Psoas muscle (tissue), 8 donors: ENCODE measurements around the gene PTP4A1. TPM values are rescaled to one million over a fixed set of nuclear protein-coding genes. Genes with fewer than 3 reads are reported as not detected.

ENCODE experiments used
- ATAC-seq, 4 donors: fragments of 200-7000 bp; cut with Tn5 transposase; one replicate each; pipeline ENCODE4 v1.9.1; 2020; ENCODE audit warnings: moderate library complexity in 3 of 4, mild to moderate bottlenecking in 2 of 4
- DNase-seq, 2 donors: peaks; one replicate each; pipeline ENCODE4 v3.0.0-alpha.2; 2020
- H3K27ac ChIP-seq: fragments of 200-600 bp; one replicate; pipeline ENCODE4 v1.8.0; 2022
- H3K27me3 ChIP-seq, 3 donors: fragments of 200-600 bp in 1 of 3; one replicate each; pipeline versions ENCODE4 v1.6.1 to v1.8.0; 2013 to 2022; ENCODE audit warnings: low read length in 2 of 3, mild to moderate bottlenecking in 2 of 3, moderate library complexity in 1 of 3; ENCODE audit not compliant: insufficient read depth in 3 of 3
- H3K36me3 ChIP-seq, 2 donors: fragments of 200-600 bp in 1 of 2; one replicate each; pipeline versions ENCODE4 v1.6.1 to v1.8.0; 2013 to 2022; ENCODE audit warnings: low read depth in 1 of 2, mild to moderate bottlenecking in 1 of 2, moderate library complexity in 1 of 2; ENCODE audit not compliant: insufficient read depth in 1 of 2
- H3K4me1 ChIP-seq: fragments of 200-600 bp; one replicate; pipeline ENCODE4 v1.8.0; 2022
- H3K4me3 ChIP-seq: fragments of 200-600 bp; one replicate; pipeline ENCODE4 v1.8.0; 2022; ENCODE audit warnings: mild to moderate bottlenecking
- H3K9me3 ChIP-seq: fragments of 200-600 bp; one replicate; pipeline ENCODE4 v1.8.0; 2022
- WGBS, 3 donors: extraction: QIAGEN DNeasy Blood & Tissue Kit; methylation state at CpG; one replicate each; pipeline versions ENCODE4 v1.1.6 to v1.1.7; 2013; 5-methylcytosine and 5-hydroxymethylcytosine counted together
- intact Hi-C, 2 donors: fragments of 100-400 bp; cut with DNase I; formaldehyde crosslinking; loops; one replicate each; pipeline versions ENCODE4 v1.11.0 to v1.14.2; 2022
- polyA plus RNA-seq, 3 donors: library from polyadenylated mRNA; stranded (reverse); fragments of 200-250 nt; gene quantifications; one replicate each; pipeline ENCODE4 v1.2.3, GENCODE V29; 2013
- total RNA-seq, 4 donors: library from RNA; stranded (reverse); fragmentation: NEBNext Ultra II Directional in 2 of 4; extraction: Animal tissue kit (Norgen Biotek cat#: 25700) in 2 of 4; gene quantifications; one replicate each; pipeline versions ENCODE4 v1.2.1 to v1.2.4, GENCODE V29; 2021 to 2023
- TF ChIP-seq, protein P1 (sequence below): fragments of 200-600 bp; IDR thresholded peaks from one replicate; pipeline ENCODE4 v1.8.0; 2022; ENCODE audit warnings: antibody characterized with exemption
- donor health status: healthy with polysubstance abuse.
- donor health status: DM: no; HTN: no; CAD: no; lungs with moderate emphysema.
- donor health status: Bipolar disorder and iron deficiency.
- donor health status: healthy.
- donor health status: DM: yes; HTN: yes; CAD: no.
- donor health status: DM: no; HTN: no; CAD: no.
- donor health status: DM: no; HTN: no; CAD: no.
- donor health status: DM: yes; HTN: yes; CAD: no.

PTP4A1 gene
- total and polyA plus RNA-seq, 7 donors = 113 to 202 (median 159) TPM

- Histone ChIP-seq H3K4me1 (peaks cover 6% of the 10 kb centered on the region), H3K4me3 (no peak overlapping the region), H3K36me3 (no peaks in the 10 kb centered on the region), H3K9me3 (no peaks in the 10 kb centered on the region), H3K27ac (no peak overlapping the region), H3K27me3 (no peaks in the 10 kb centered on the region)
- 84 to 93% (median 89%) methylated on average over 7 of the region's 7 CpGs for WGBS, 3 donors
- TF ChIP-seq, protein P1, sequence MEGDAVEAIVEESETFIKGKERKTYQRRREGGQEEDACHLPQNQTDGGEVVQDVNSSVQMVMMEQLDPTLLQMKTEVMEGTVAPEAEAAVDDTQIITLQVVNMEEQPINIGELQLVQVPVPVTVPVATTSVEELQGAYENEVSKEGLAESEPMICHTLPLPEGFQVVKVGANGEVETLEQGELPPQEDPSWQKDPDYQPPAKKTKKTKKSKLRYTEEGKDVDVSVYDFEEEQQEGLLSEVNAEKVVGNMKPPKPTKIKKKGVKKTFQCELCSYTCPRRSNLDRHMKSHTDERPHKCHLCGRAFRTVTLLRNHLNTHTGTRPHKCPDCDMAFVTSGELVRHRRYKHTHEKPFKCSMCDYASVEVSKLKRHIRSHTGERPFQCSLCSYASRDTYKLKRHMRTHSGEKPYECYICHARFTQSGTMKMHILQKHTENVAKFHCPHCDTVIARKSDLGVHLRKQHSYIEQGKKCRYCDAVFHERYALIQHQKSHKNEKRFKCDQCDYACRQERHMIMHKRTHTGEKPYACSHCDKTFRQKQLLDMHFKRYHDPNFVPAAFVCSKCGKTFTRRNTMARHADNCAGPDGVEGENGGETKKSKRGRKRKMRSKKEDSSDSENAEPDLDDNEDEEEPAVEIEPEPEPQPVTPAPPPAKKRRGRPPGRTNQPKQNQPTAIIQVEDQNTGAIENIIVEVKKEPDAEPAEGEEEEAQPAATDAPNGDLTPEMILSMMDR = no peak
- DNase-seq (no peak), ATAC-seq (no peak)
- intact Hi-C loops = loop anchor here (2.0 kb wide), 1 partner anchor 166 kb away; no protein-coding TSS in a partner anchor
Measured at GRCh38 chr6:63599243-63599642, 27.0 kb downstream of the PTP4A1 start.

GRCh38 chr6:63600136-63600535 lies 27.9 kb downstream of the PTP4A1 start:
- Histone ChIP-seq H3K9me3 (no peaks in the 10 kb centered on the region), H3K27me3 (no peaks in the 10 kb centered on the region), H3K36me3 (no peaks in the 10 kb centered on the region), H3K4me3 (no peak overlapping the region), H3K27ac (no peak overlapping the region), H3K4me1 (peaks cover 6% of the 10 kb centered on the region)
- intact Hi-C loops = no loop called here
- ATAC-seq (no peak), DNase-seq (no peak)
- 76 to 85% (median 80%) methylated on average over 6 of the region's 6 CpGs for WGBS, 3 donors
- TF ChIP-seq, protein P1 = no peak

DNA sequence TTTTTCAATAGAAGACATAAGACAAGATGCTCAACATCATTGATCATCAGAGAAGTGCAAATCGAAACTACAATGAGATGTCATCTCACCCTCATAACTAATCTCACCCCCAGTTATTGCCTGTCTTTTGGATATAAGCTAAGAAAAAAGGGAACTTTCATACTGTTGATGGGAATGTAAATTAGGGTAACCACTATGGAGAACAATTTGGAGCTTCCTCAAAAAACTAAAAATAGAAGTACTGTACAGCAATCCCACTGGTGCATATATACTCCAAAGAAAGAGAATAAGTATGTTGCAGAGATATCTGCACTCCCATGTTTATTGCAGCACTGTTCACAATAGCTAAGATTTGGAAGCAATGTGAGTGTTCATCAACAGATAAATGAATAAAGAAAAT lies 37.0 kb downstream of the PTP4A1 start:
- Histone ChIP-seq H3K36me3 (no peaks in the 10 kb centered on the region), H3K27ac (no peak overlapping the region), H3K4me1 (no peaks in the 10 kb centered on the region), H3K27me3 (no peaks in the 10 kb centered on the region), H3K4me3 (no peak overlapping the region), H3K9me3 (no peaks in the 10 kb centered on the region)
- TF ChIP-seq, protein P1 = no peak
- ATAC-seq = no peak
- intact Hi-C loops = no loop called here
- 91 to 94% (median 92%) methylated on average over 1 of the region's 1 CpG for WGBS, 3 donors
- DNase-seq = no peak

GRCh38 chr6:63610944-63611343 lies 38.7 kb downstream of the PTP4A1 start:
- no peaks in the 10 kb centered on the region for H3K4me1 ChIP-seq
- H3K27ac ChIP-seq = no peak overlapping the region
- H3K4me3 ChIP-seq = no peak overlapping the region
- intact Hi-C loops = no loop called here
- 21 to 60% (median 53%) methylated on average over 1 of the region's 1 CpG for WGBS, 3 donors
- TF ChIP-seq, protein P1 = no peak
- ATAC-seq (no peak), DNase-seq (no peak)
- H3K27me3 ChIP-seq = no peaks in the 10 kb centered on the region
- no peaks in the 10 kb centered on the region for H3K36me3 ChIP-seq
- no peaks in the 10 kb centered on the region for H3K9me3 ChIP-seq

DNA sequence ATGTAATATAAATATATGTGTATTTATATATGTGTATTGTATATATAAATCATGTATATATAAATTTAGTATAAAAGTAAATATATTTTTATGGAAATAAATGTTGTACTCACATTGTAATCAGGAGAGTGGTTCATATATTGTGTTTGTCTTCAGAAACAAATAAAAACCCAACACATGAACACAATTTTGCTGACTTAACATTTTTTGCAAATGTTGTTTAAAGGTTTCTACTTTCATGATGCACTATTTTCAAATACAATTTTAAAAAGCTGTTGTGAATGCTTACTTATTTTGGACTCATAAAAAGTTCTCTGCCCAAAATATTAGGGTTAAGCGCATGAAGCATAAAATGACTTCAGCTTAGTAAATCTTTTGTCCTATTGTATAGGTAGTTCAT lies 39.3 kb downstream of the PTP4A1 start:
- Histone ChIP-seq H3K4me3 (no peak overlapping the region), H3K36me3 (no peaks in the 10 kb centered on the region), H3K4me1 (no peaks in the 10 kb centered on the region), H3K27ac (no peak overlapping the region), H3K9me3 (no peaks in the 10 kb centered on the region), H3K27me3 (no peaks in the 10 kb centered on the region)
- WGBS, 3 donors = 96 to 99% (median 98%) methylated on average over 1 of the region's 1 CpG
- TF ChIP-seq, protein P1 = no peak
- no peak for ATAC-seq
- intact Hi-C loops = no loop called here
- no peak for DNase-seq
